Mesenchymal stem cell (in vitro differentiated cells and primary cell): ENCODE results near the gene LRRC74A.

Experiments
- DNase-seq: peaks from one replicate; pipeline ENCODE4 v3.0.0-alpha.2; 2013
- H2AFZ ChIP-seq: one replicate; pipeline ENCODE4 v1.6.1; 2013; ENCODE audit warnings: low read depth, mild to moderate bottlenecking, control low read depth, inconsistent platforms, low read length, moderate library complexity
- H2AK5ac ChIP-seq: 2 replicates; pipeline ENCODE4 v1.6.1; 2013; ENCODE audit warnings: low read length, moderate library complexity, mild to moderate bottlenecking, inconsistent platforms; ENCODE audit not compliant: severe bottlenecking
- H2BK120ac ChIP-seq: one replicate; pipeline ENCODE4 v1.6.1; 2013; ENCODE audit warnings: low read depth, mild to moderate bottlenecking, inconsistent platforms, low read length, moderate library complexity
- H2BK12ac ChIP-seq, 2 experiments: one replicate each; pipeline ENCODE4 v1.6.1; 2013; ENCODE audit warnings: inconsistent platforms in 2 of 2, low read length in 2 of 2, mild to moderate bottlenecking in 2 of 2, moderate library complexity in 2 of 2, control low read depth in 1 of 2
- H2BK15ac ChIP-seq: one replicate; pipeline ENCODE4 v1.6.1; 2013; ENCODE audit warnings: mild to moderate bottlenecking, low read depth, inconsistent platforms; ENCODE audit not compliant: poor library complexity, severe bottlenecking
- H2BK5ac ChIP-seq: 2 replicates; pipeline ENCODE4 v1.6.1; 2013; ENCODE audit warnings: low read depth, mild to moderate bottlenecking, low read length, control low read depth, inconsistent platforms; ENCODE audit not compliant: poor library complexity, severe bottlenecking
- H3K14ac ChIP-seq, 2 experiments: one replicate each; pipeline ENCODE4 v1.6.1; 2013; ENCODE audit warnings: inconsistent platforms in 2 of 2, low read length in 2 of 2, control low read depth in 1 of 2, mild to moderate bottlenecking in 1 of 2, moderate library complexity in 1 of 2
- H3K18ac ChIP-seq, 2 experiments: one replicate each; pipeline ENCODE4 v1.6.1; 2013; ENCODE audit warnings: inconsistent platforms in 2 of 2, low read length in 2 of 2, control low read depth in 1 of 2, low read depth in 1 of 2, mild to moderate bottlenecking in 1 of 2
- H3K23ac ChIP-seq, 2 experiments: one replicate each; pipeline ENCODE4 v1.6.1; 2013; ENCODE audit warnings: inconsistent platforms in 2 of 2, low read length in 2 of 2, mild to moderate bottlenecking in 2 of 2, moderate library complexity in 2 of 2, control low read depth in 1 of 2
- H3K27ac ChIP-seq: 2 replicates; pipeline ENCODE4 v1.5.1; 2013; ENCODE audit warnings: mild to moderate bottlenecking, moderate library complexity, low read length, control low read depth, inconsistent platforms; ENCODE audit not compliant: poor library complexity, severe bottlenecking
- H3K27me3 ChIP-seq, 2 experiments: 2 replicates each; pipeline versions ENCODE4 v1.6.1 to v1.7.0; 2013; ENCODE audit warnings: low read length in 2 of 2, mild to moderate bottlenecking in 2 of 2, moderate library complexity in 2 of 2, control low read depth in 1 of 2, inconsistent platforms in 1 of 2; ENCODE audit not compliant: control insufficient read depth in 1 of 2, insufficient read depth in 1 of 2
- H3K36me3 ChIP-seq, 2 experiments: 2 replicates each; pipeline versions ENCODE4 v1.6.1 to v1.7.0; 2013; ENCODE audit warnings: low read length in 2 of 2, control low read depth in 1 of 2, inconsistent platforms in 1 of 2, low read depth in 1 of 2, mild to moderate bottlenecking in 1 of 2; ENCODE audit not compliant: insufficient read depth in 2 of 2, control insufficient read depth in 1 of 2
- H3K4ac ChIP-seq, 2 experiments: one replicate each; pipeline ENCODE4 v1.6.1; 2013; ENCODE audit warnings: inconsistent platforms in 2 of 2, low read length in 2 of 2, mild to moderate bottlenecking in 2 of 2, moderate library complexity in 2 of 2, control low read depth in 1 of 2, low read depth in 1 of 2
- H3K4me1 ChIP-seq: 2 replicates; pipeline ENCODE4 v1.6.1; 2013; ENCODE audit warnings: low read depth, low read length, control low read depth; ENCODE audit not compliant: control insufficient read depth, insufficient read depth
- H3K4me2 ChIP-seq: 2 replicates; pipeline ENCODE4 v1.6.1; 2013; ENCODE audit warnings: low read length, mild to moderate bottlenecking, inconsistent platforms; ENCODE audit not compliant: poor library complexity, severe bottlenecking
- H3K4me3 ChIP-seq, 2 experiments: 2 replicates each; pipeline versions ENCODE4 v1.5.1 to v1.7.0; 2013; ENCODE audit warnings: low read length in 2 of 2, mild to moderate bottlenecking in 2 of 2, control low read depth in 1 of 2, low read depth in 1 of 2; ENCODE audit not compliant: insufficient read depth in 1 of 2
- H3K79me1 ChIP-seq: replicated peaks from 2 replicates; pipeline ENCODE4 v1.6.1; 2013; ENCODE audit warnings: mild to moderate bottlenecking, control low read depth, low read length, inconsistent platforms; ENCODE audit not compliant: poor library complexity, severe bottlenecking
- H3K9ac ChIP-seq: 2 replicates; pipeline ENCODE4 v1.7.0; 2013; ENCODE audit warnings: mild to moderate bottlenecking, low read length, moderate library complexity
- H3K9me3 ChIP-seq: 2 replicates; pipeline ENCODE4 v1.7.0; 2013; ENCODE audit warnings: mild to moderate bottlenecking, low read length; ENCODE audit not compliant: control insufficient read depth
- H4K8ac ChIP-seq: one replicate; pipeline ENCODE4 v1.6.1; 2013; ENCODE audit warnings: inconsistent platforms, mild to moderate bottlenecking, low read length, moderate library complexity
- H4K91ac ChIP-seq: one replicate; pipeline ENCODE4 v1.6.1; 2013; ENCODE audit warnings: mild to moderate bottlenecking, low read length, inconsistent platforms
- WGBS: methylation state at CpG from one replicate; pipeline ENCODE4 v1.1.7; 2013; ENCODE audit warnings: mixed read lengths; 5-methylcytosine and 5-hydroxymethylcytosine counted together

The LRRC74A gene

GRCh38 chr14:76812422-76813383 lies 13.5 kb upstream of the LRRC74A start, which contains the start of gene ANGEL1:
Gene ANGEL1 (minus strand): TSS chr14:76812882. CDS start chr14:76812827, 55 bp downstream.
- WGBS = 6% methylated on average over 49 of the region's 69 CpGs
- no peak within 1 kb of the TSS for H2BK5ac ChIP-seq

DNA sequence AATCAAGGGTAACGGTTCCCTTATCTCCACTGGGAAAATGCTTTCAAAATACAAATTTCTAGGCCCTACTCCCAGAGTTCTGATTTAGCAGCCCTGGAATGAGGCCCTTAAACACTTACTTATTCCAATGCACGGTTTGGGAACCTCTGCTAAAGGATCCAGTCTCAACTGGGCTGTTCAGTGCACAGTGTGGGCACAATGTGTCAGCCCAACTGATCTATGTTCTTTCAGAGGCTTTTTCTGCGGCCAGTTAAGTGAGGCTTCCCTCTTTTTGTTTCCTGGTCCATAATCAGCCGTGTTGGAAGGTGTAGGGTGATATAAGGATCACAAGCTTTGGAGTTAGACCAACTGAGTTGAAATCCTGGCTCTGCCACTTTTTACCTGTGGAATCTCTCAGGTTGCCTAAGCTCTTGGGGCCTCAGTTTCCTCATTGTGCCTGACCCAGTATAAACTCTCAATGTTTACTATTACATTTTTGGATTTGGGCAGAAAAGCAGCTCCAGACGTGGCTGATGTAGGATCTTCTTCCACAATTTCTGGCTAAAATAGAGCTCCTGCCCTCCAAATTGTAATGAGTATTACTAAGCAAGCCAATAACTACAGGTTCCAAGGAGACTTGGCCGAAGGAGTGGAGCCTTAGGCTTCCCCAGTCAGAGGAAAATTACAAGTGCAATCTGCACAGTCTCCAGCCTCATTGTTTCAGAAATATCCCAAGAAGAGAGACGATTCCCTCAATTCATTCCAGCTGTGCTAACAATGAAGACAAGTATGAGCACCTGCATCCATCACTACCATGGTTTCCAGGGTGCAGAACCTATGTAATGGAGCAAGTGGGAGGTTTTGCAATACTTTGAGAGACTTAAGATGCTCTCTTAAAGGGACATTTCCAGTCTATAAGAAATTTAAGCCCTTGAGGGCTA lies 11.2 kb upstream of the LRRC74A start:
- no peak overlapping the region for H2BK120ac ChIP-seq
- no peak overlapping the region for H3K27ac ChIP-seq
- H4K91ac ChIP-seq = no peak overlapping the region
- H3K4me2 ChIP-seq = no peak overlapping the region
- H2BK15ac ChIP-seq = no peak overlapping the region
- no peak overlapping the region for H3K4ac ChIP-seq
- no peak overlapping the region for H2BK12ac ChIP-seq
- H2AFZ ChIP-seq = no peak overlapping the region
- H3K79me1 ChIP-seq = peaks cover 8% of the 10 kb centered on the region
- no peak overlapping the region for H4K8ac ChIP-seq
- H3K14ac ChIP-seq = no peak overlapping the region
- H3K27me3 ChIP-seq = peaks cover 17 to 22% of the 10 kb centered on the region in 2 experiments
- no peak overlapping the region for H2AK5ac ChIP-seq
- no peak overlapping the region for H3K9ac ChIP-seq
- no peak for DNase-seq
- no peaks in the 10 kb centered on the region for H3K36me3 ChIP-seq
- no peak overlapping the region for H2BK5ac ChIP-seq
- H3K9me3 ChIP-seq = no peaks in the 10 kb centered on the region
- H3K18ac ChIP-seq = no peak overlapping the region
- 63% methylated on average over 7 of the region's 7 CpGs for WGBS
- H3K23ac ChIP-seq = no peak overlapping the region
- no peaks in the 10 kb centered on the region for H3K4me1 ChIP-seq
- no peak overlapping the region for H3K4me3 ChIP-seq

More at GRCh38 chr14:76812422-76813383, 13.5 kb upstream of the LRRC74A start, which contains the start of gene ANGEL1:
- H3K9me3 ChIP-seq = no peaks in the 10 kb centered on the region
- H3K4me2 ChIP-seq = peak within 1 kb of the TSS; percentile 96
- H4K8ac ChIP-seq = peak within 1 kb of the TSS; percentile 58
- peak within 1 kb of the TSS; percentile 27 for H2BK120ac ChIP-seq
- peak within 1 kb of the TSS in 1 of 2 experiments; percentile 84 for H3K14ac ChIP-seq
- H2AFZ ChIP-seq = peak within 1 kb of the TSS; percentile 92
- H3K27me3 ChIP-seq = peaks cover 5 to 15% of the 10 kb centered on the region in 2 experiments
- DNase-seq = peak; percentile 93
- H2BK15ac ChIP-seq = peak within 1 kb of the TSS; percentile 89
- H3K9ac ChIP-seq = peak within 1 kb of the TSS; percentile 84
- H4K91ac ChIP-seq = no peak within 1 kb of the TSS
- peak within 1 kb of the TSS; percentile 84 to 90 for H3K4me3 ChIP-seq
- peaks cover 11 to 13% of the 10 kb centered on the region in 2 experiments for H3K36me3 ChIP-seq
- H3K23ac ChIP-seq = peak within 1 kb of the TSS in 1 of 2 experiments; percentile 46
- peak within 1 kb of the TSS; percentile 29 to 55 for H2BK12ac ChIP-seq
- H2AK5ac ChIP-seq = no peak within 1 kb of the TSS
- H3K4me1 ChIP-seq = no peaks in the 10 kb centered on the region
- peaks cover 19% of the 10 kb centered on the region for H3K79me1 ChIP-seq
- peak within 1 kb of the TSS in 1 of 2 experiments; percentile 89 for H3K4ac ChIP-seq
- no peak within 1 kb of the TSS for H3K27ac ChIP-seq
- peak within 1 kb of the TSS; percentile 79 to 84 for H3K18ac ChIP-seq

- no peaks in the 10 kb centered on the region for H3K79me1 ChIP-seq
- H3K14ac ChIP-seq = no peak overlapping the region
- no peak overlapping the region for H2AK5ac ChIP-seq
- no peak overlapping the region for H3K18ac ChIP-seq
- H3K4me2 ChIP-seq = no peak overlapping the region
- no peak overlapping the region for H4K91ac ChIP-seq
- no peak overlapping the region for H2BK15ac ChIP-seq
- H2AFZ ChIP-seq = no peak overlapping the region
- H2BK12ac ChIP-seq = no peak overlapping the region
- no peak for DNase-seq
- H3K36me3 ChIP-seq = no peaks in the 10 kb centered on the region
- WGBS = 94% methylated on average over 1 of the region's 2 CpGs
- H3K9ac ChIP-seq = no peak overlapping the region
- H3K27ac ChIP-seq = no peak overlapping the region
- H2BK120ac ChIP-seq = no peak overlapping the region
- no peaks in the 10 kb centered on the region for H3K4me1 ChIP-seq
- no peak overlapping the region for H3K4ac ChIP-seq
- no peak overlapping the region for H4K8ac ChIP-seq
- peaks cover 27 to 30% of the 10 kb centered on the region in 2 experiments for H3K27me3 ChIP-seq
- no peak overlapping the region for H3K4me3 ChIP-seq
- H3K23ac ChIP-seq = no peak overlapping the region
- H3K9me3 ChIP-seq = no peaks in the 10 kb centered on the region
- H2BK5ac ChIP-seq = no peak overlapping the region
Measured at GRCh38 chr14:76820700-76821099, 5.5 kb upstream of the LRRC74A start.
